Stimulated activated CD4-positive, alpha-beta T cell treated with anti-CD3 and anti-CD28 coated beads, TNF-alpha, amount 100 ng/mL, for 1 hour (primary cell): ENCODE data around the gene FN1.

Experiments
- DNase-seq, 3 donors: peaks; one replicate each; pipeline ENCODE4 v3.0.0-alpha.2; 2020; ENCODE audit warnings: low read depth in 3 of 3, low spot score in 1 of 3

Gene FN1

DNA sequence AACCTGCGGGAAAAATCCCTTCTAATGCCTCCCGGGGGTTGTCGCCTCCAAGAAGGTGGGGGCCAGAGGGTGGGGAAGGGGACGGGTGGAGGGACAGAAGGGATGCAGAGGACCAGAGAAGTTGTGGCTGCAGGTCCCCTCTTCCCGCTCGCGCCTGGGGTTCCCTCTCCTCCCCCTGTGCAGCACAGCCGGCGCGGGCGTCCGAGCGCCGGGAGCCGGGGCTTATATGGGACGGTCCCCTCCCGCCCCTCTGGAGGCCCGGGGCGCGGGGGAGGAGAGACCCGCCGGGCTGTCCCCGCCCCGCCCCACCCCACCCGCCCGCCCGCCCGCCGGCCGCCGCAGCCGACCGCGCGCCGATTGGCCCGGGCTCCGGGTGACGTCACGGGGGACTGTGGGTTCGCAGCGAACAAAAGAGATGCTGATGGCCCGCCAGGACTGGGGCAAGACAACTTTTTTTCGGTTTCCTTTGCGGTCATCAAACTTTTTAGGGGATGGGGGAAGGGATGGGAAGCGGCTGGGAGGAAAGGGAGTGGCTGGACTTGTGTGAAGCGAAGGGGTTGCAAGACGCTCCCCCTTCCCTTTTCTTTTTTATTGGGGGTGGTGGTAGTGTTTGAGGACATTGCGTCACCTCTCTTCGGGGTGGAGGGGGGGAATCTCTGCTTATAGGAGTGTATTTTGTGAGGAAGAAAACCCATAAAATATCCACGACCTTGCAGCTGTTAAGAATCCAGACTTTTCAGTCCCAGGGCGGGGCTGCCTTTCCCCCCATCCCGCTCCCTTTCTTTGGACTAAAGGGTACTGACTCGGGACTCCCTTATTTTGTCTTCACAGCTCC lies at the start of gene FN1:
FN1 (minus strand) TSS at position 199 of the 835 bp plus-strand sequence. CDS start 266 bp downstream, outside the sequence.
- DNase-seq, result peak in 1 of 3 donors; percentile 42

DNA sequence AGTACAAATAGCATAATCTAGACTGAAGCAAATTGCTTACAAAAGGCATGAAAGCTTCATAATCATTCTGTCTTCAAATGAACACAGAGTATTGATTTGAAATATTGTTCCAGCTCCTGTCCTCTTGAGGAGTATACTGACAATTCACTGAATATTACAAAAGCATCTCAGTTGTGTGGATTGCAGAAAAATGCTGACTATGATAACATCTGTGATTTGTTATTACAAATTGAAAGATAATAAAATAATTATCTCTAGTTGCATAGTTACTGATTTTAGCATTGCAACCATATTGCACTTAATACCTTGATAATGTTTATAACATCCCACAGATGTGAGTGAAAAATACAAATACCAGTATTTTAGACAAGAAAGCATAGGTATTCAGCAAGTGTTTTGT lies 49.2 kb upstream of the FN1 start:
- no peak for DNase-seq

DNA sequence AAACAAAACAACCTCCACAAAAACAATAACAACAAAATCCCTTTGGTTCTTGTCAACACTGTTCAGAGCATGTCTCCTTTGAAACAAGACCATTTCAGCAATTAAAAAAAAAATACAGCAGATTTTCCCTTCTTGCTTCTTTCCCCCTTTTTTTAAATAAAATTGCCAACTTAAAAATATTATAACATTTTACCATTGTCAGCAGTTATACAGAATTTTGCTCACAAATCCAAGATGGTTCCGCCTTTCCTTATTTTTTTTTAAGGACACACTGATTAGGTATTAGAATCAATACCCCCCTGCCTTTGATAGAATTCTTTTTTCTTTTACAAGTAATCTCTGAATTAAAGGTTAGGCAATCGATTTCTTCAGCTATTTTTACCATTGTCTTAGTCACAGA lies 48.7 kb upstream of the FN1 start:
- no peak for DNase-seq

DNA sequence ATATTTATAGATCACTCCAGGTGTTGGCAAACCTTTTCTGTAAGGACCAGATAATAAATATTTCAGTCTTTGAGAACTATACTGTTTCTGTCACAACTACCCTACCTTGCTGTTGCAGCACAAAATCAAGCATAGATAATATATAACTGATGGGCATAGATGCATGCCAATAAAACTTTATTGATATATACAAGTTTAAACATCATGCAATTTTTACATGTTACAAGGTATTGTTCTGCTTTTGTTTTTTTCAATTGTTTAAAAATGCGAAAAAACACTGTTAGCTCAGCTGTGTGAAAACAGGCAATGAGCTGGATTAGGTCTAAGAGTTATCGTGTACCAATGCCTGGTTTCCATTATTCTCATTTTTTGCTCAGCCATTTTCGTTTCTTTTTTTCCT lies 47.6 kb upstream of the FN1 start:
- DNase-seq, result no peak

DNA sequence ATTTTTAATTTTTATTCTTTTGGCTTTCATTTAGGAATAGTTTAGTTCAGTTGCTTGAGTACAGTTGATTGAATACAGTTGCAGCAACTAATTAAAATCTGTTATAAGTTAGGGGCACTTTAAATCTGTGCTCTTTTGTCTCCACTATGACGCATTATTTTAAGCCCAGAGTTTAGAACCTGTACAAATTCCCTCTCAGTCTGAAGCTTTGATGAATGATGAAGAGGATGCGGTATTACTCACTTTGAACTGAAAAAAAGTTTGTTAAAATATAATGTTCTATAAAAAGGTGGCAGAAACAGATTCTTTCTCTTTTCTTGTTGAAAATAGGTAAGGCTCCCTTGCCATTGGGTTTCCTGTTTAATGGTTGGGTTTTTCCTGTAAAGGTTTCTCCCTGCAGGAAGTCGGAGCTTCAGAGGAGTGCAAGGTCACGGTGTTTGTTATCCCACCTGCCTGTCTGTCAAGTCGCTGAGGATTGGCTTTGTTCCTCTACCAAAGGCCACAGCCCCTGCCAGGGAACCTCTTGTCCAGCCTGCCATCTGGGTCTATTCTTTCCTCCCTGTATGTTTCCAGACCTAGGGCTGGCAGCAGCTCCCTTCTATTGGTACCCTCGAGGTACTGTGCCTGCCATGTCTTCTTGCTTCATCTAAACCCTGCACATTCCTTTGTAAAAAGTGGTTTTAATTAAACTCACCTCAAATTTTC lies 43.8 kb upstream of the FN1 start:
- DNase-seq, result no peak

DNA sequence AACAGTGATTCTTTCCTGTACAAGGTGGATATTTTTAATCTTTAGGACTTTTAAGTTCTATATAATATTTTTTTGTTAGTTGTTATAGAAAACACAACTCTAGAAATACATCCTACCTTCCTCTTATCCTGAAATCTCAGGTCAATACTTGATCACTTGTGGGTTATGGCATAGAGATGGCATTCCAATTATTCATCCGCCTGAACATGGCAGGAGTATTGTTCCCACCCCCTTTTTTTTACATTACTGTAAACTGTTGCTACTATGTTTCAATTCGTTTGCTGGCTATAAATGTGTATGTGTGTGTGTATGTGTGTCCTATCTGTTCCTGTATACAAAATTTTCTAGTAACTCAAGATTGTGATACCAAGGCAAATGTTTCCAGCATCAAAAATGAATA lies 43.3 kb upstream of the FN1 start:
- DNase-seq, result no peak

DNA sequence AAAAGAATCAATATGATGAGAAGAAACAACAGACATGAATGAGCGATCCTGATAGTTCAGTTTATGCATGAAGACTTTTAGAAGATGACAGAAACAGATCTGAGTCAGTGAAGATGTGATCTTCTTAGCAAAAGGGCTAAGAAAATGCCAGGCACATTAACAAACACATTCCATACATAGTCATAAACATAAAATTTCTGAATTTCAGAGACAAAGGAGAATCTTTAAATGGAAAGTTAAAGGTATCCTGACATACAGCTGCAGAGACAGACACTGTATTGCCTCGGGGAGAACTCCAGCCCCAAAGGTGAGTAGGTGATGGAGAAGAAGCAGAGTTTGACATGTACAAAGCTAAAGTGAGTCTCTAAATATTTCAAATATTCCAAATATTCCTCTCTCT lies 40.6 kb upstream of the FN1 start:
- DNase-seq, result no peak

DNA sequence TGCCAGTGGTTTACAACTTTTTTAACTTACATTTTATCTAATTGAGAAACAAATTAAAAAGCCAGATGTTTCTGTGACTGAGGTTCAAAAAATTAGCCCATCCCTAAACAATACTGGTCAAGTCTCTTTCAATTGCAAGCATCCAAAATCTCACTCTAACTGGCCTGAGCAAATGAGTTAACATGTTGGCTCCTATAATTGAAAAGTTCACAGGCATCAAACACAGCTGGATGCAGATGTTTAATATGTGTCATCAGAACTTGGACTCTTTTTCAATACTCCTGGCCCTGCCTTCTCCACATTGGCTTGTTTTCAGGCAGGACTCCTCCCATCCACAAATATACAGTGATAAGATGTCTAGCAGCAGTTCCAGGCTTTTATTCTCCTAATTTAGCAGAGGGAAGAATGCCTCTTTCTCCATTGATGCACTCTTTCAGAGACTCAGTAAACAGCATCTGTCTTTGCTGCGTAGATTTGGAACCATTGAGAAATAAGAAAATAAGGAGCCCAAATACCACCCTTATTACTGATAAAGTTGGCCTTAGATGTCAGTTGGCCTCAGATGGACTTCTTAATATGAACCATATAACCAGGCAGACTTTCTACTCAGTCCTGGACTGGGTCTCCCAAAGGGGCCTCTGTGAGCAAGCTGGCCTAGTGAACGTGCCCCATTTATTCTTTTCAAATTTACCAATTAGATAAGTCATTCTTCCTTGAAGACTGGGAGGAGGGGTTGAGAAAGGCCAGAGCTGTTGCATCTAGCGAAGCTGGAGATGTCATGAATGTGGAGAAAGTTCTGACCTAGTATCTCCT lies 30.4 kb upstream of the FN1 start:
- DNase-seq, result no peak

DNA sequence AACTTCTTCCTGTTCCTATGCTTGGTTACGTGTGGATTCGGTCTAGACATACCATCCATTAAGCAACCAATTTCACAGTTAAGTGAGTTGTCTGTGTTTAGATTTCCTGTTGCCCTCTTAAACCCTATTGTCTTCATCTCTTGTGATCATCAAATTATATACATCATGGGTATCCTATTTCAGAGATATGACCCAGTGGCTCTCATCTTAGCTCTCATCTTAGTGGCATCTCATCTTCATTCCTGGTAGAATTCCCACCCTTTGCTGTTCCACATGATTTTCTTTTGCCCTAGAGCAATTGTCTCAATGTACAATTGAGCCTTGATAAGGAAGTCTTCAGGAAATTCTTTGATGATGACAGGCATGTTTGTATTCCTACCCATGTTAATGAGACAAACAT lies 29.4 kb upstream of the FN1 start:
- DNase-seq, result no peak

DNA sequence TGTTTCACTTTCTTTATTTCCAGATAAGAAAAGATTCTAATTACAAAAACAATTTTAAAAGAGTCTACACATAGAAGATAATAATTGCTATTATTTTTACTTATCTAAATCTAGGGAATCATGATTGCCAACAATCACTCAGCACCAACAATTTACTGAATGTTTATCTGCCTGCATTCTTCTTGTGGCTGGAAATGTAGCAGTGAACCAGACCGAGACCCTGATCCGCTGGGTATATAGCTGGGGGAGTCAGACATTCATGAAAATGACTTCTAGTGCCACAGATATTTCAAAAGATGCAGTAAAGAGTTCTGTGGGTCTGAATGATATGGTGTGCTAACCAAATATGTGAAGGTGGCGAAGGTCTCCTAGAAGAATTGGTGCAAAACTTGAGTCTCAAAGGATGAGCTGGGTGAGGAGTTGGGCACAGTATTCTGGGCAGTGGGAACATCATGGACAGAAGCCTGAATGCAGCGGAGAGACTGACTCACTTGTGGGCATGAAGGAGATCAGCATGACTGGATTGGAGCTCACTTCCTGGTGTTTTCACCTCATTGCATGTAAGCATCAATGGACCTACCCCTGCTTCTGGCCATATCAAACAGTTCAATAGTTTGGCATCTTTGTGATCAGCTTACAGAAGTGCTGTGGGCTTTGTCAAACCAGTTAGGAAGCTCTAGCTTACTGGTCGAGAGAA lies 26.1 kb upstream of the FN1 start:
- no peak for DNase-seq

DNA sequence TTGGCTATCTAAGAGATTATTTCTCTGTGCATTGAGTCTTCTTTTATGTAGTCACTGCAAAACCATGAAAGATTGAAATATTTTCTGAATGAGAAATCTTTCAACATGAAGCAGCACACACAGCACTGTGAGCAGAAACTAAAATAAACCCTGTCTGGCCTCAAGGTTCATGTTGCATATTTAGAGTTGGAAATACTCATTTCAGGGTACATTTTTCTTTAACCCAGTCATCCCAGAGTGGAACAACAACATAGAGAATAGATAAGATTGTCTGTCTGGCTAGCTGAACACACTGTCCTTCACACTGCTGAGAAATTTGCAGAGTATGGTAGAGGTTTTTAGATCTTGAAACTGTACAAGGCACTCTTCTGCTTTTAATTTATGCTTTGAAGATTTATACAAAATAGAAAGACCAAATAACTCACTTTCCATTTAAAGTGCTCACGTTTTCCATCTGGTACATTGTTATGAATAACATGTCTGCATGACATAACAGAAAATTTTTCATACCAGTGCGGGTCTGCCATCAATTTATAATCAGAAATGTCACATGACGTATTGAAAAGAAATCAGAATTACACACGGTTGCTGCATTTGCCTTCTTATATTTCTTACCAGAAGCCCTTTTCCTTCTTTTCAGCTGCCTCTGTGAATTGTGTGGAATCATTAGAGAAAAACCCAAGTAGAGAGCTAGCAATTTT lies 25.0 kb upstream of the FN1 start:
- DNase-seq, result no peak

DNA sequence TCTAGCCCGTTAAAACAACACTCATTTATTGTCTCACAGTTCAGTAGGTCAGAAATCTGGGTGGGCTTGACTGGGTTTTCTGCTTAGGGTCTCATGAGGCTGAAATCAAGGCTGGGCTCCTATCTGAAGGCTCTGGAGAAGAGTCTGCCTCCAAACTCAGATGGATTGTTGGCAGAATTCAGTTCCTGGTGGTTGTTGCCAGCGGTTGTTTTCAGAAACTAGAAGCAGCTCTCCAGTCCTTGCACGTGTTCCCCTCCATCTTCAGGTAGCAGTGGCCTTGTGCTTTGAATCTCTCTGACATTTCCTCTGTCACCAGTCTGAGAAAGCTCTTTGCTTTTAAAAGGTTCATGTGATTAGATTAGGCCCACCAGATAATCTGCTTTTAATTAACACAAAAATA lies 20.1 kb upstream of the FN1 start:
- no peak for DNase-seq

DNA sequence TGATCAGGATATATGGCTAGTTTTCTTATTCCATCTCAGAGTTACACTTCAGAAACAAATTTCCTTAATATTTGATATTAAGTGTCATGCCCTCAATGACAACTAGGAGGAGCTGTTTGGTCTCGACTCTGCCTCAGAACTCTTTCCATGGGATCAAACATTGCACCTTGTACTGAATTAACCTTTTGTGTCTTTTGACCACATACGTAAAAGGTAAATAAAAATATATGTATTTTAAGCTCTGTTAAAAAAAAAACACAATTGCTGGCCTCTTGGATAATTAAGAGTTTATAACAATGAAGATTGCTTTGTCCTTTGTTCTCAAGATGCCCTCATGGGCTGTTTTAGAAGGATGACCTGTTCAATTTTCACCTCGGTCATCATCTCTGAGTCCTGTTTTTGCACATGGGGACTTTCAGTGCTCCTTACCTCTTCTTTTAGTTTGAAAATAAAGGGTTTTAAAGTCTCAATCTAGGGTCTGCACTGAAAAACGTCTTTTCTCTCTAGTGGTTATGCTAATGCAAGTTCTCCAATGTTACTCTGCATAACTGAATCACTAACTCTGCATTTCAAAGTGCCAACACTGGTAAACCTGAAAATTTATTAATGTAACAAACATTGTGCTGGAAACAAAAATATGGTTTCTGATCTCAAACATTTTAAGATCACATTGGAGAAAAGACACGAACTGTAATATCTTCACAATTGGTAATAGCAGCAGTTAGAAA lies 18.8 kb upstream of the FN1 start:
- DNase-seq, result no peak

DNA sequence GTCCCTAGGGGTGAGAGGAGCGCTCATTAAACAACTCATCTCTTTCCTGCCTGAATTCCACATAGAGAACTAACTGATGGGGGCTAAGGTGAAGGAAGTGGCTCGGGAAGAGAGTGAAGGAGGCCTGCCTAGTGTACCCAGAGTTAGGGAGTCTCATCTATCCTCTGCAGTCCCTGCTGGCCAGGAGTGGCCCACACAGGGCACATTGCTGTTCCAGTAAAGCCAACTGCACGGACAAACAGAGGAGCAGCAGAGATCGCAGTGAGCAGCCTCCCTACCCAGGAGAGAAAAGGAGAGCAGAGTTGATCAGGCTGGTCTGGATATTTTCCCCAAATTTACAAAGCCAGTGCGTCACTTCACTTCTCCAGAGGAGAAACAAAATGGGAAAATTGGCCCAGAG lies 16.9 kb upstream of the FN1 start:
- DNase-seq, result no peak

DNA sequence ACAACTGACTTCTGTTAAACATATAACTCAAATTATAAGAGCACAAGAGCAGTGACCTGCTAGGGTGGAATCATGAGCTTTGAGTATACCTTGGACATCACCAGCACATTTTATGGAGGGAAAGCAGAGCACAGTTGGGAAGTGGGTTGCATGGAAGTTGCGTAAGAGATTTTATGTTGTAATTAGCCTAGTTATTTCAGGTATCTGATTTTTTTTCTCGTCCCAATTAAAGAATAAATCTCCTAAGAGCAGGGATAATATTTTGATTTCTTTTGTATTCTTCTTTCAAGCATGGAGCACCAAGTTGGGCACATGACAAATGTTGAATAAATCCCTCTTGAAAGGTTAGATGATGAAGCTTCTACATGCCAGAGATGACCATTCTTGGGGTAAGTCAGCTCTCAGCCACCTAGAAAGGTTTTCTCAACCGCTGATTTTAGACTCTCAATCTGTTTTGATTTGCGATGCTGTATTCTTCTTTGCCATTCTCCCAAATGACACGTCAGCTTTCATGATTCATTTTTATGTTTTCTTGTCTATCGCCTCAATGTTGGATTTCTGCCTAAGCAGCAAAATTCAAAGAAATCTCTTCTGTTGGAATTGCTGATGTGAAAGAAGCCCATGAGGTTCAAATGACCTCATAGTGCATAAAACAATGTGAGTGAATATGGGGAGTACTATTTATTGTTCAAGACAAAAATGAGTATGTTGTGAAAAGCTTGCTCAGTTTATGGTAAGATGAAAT lies 15.3 kb upstream of the FN1 start:
- DNase-seq, result no peak

DNA sequence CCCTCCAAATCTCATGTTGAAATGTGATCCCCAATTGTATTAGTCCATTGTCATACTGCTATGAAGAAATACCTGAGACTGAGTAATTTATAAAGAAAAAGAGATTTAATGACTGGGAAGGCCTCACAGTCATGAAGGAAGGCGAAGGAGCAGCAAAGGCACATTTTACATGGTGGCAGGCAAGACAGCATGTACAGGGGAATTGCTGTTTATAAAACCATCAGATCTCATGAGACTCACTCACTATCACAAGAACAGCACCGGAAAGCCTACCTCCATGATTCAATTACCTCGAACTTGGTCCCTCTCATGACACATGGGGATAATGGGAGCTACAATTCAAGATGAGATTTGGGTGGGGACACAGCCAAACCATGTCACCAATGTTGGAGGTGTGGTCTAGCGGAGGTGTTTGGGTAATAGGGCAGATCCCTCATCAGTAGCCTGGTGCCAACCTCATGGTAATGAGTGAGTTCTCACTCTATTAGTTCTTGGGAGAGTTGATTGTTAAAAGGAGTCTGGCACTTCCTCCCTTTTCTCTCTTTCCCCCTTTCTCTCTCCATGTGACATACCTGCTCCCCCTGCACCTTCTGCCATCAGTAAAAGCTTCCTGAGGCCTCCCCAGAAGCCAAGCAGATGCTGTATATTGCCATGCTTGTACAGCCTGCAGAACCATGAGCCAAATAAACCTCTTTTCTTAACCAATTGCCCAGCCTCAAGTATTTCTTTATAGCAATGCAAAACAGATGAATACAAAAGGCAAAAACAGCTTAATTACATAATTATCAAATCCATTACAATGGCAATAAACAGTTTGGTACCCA lies 14.5 kb upstream of the FN1 start:
- DNase-seq, result no peak

DNA sequence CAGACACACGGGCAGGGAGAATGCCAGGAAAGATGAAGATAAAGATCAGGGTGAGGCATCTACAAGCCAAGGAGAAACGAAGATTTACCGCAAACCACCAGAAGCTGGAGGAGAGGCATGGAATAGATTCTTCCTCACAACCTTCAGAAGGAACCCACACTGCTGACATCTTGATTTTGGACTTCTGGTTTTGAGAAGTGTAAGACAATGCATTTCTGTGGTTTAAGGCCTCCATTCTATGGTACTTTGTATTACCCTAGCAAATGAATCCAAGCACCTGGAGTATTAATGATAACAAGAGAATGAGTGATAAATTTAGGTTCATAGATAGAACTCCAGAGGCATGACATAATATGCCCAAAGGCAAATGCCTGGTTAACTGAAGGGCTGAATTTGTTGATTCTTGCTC lies 11.8 kb upstream of the FN1 start:
- no peak for DNase-seq

DNA sequence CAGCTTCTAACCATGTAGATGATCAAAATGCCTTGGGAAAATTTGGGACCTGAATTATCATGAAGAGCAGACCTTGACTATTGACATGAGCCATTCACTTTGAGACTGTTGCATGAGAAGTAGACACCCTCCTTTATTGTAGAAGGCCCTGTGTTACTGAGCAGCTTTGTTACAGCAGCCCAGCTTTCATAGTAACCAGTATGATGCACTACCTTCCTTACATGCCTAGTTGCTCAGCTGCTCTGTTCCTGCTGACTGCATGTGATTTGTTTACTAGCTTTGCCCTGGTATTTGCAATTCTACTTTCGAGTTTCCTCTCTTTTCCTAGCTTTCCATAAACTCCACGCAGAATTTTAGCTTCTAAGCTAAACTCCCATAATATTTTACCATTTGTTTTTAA lies 11.2 kb upstream of the FN1 start:
- DNase-seq, result no peak
